Kidney capillary endothelial cell (primary cell): ENCODE measurements around the gene TNFRSF9.
"Not testable (repeated sequence)": the region's sequence is repeated elsewhere in the genome, so short reads cannot be mapped to it uniquely, and the experiment has no call there.

Experiments
- DNase-seq: peaks from one replicate; pipeline ENCODE4 v3.0.0-alpha.2; 2018; ENCODE audit warnings: low spot score

The TNFRSF9 gene

GRCh38 chr1:7961216-7962013, 20.8 kb upstream of the TNFRSF9 start, which contains the start of gene PARK7:
Gene PARK7 (plus strand): TSS chr1:7961711. CDS start chr1:7962786, 1,075 bp downstream.
- DNase-seq = peak; percentile 97

- no peak for DNase-seq
These were observed 20.2 kb upstream of the TNFRSF9 start for GRCh38 chr1:7960867-7961215.

- DNase-seq = no peak
These were observed 19.5 kb upstream of the TNFRSF9 start for GRCh38 chr1:7960165-7960564.

- DNase-seq = no peak
These were observed 15.8 kb upstream of the TNFRSF9 start for GRCh38 chr1:7956218-7957032.

GRCh38 chr1:7954683-7955082, 14.0 kb upstream of the TNFRSF9 start:
- DNase-seq = no peak

GRCh38 chr1:7953850-7954609, 13.4 kb upstream of the TNFRSF9 start:
- peak; percentile 73 for DNase-seq

GRCh38 chr1:7952791-7953190, 12.2 kb upstream of the TNFRSF9 start:
- not testable (repeated sequence) for DNase-seq

GRCh38 chr1:7948960-7949359, 8.3 kb upstream of the TNFRSF9 start:
- DNase-seq = no peak

- DNase-seq = no peak
These were observed 2.6 kb upstream of the TNFRSF9 start for GRCh38 chr1:7943251-7943650.

- peak; percentile 14 for DNase-seq
These were observed 1.7 kb upstream of the TNFRSF9 start for GRCh38 chr1:7942214-7942921.

- no peak for DNase-seq
These were observed 776 bp upstream of the TNFRSF9 start for GRCh38 chr1:7941437-7941793.

GRCh38 chr1:7940034-7940433, 605 bp downstream of the TNFRSF9 start:
- no peak for DNase-seq

- DNase-seq = no peak
These were observed 2.6 kb downstream of the TNFRSF9 start for GRCh38 chr1:7938070-7938469.

GRCh38 chr1:7932524-7933138, 8.0 kb downstream of the TNFRSF9 start:
- DNase-seq = no peak

- DNase-seq = no peak
These were observed 9.2 kb downstream of the TNFRSF9 start for GRCh38 chr1:7931446-7931812.

- no peak for DNase-seq
These were observed 9.8 kb downstream of the TNFRSF9 start for GRCh38 chr1:7930645-7931445.

- DNase-seq = no peak
These were observed 11.0 kb downstream of the TNFRSF9 start for GRCh38 chr1:7929637-7930036.

- DNase-seq = no peak
These were observed 12.4 kb downstream of the TNFRSF9 start for GRCh38 chr1:7928247-7928646.

GRCh38 chr1:7927061-7927460, 13.6 kb downstream of the TNFRSF9 start:
- DNase-seq = not testable (repeated sequence)

GRCh38 chr1:7922301-7922700, 18.3 kb downstream of the TNFRSF9 start:
- no peak for DNase-seq

GRCh38 chr1:7921796-7922195, 18.8 kb downstream of the TNFRSF9 start:
- no peak for DNase-seq
